ENCODE data around the gene SBK2.

Gene SBK2

GRCh38 chr19:55484593-55485438 lies 52.1 kb downstream of the SBK2 start, which contains the start of gene NAT14:
NAT14 (plus strand) TSS chr19:55485188; CDS start chr19:55485709, 521 bp downstream.
- peak within 1 kb of the TSS; percentile 82 for H3K27ac ChIP-seq
- no peak for TF ChIP-seq CTCF (conservative IDR thresholded peaks at IDR 0.05)

GRCh38 chr19:55483706-55484592 lies 53.0 kb downstream of the SBK2 start:
- TF ChIP-seq CTCF (conservative IDR thresholded peaks at IDR 0.05) = no peak
- H3K27ac ChIP-seq = peak overlapping the region; percentile 82; the same call in 1 of the 2 replicates

- no peak for TF ChIP-seq CTCF (conservative IDR thresholded peaks at IDR 0.05)
- no peak overlapping the region for H3K27ac ChIP-seq
These were observed 53.8 kb downstream of the SBK2 start for GRCh38 chr19:55482967-55483705.

GRCh38 chr19:55482156-55482961 lies 54.6 kb downstream of the SBK2 start:
- TF ChIP-seq CTCF (conservative IDR thresholded peaks at IDR 0.05) = no peak
- no peak overlapping the region for H3K27ac ChIP-seq

- TF ChIP-seq CTCF (conservative IDR thresholded peaks at IDR 0.05) = no peak
- H3K27ac ChIP-seq = no peak overlapping the region
These were observed 55.2 kb downstream of the SBK2 start for GRCh38 chr19:55481794-55482155.

GRCh38 chr19:55481148-55481793 lies 55.7 kb downstream of the SBK2 start:
- no peak for TF ChIP-seq CTCF (conservative IDR thresholded peaks at IDR 0.05)
- H3K27ac ChIP-seq = no peak overlapping the region
